Measurements from ENCODE around the gene FAHD2A. TPM values are rescaled to one million over a fixed set of nuclear protein-coding genes. Genes with fewer than 3 reads are reported as not detected.

The FAHD2A gene
- total and polyA plus RNA-seq, 2 donors (not counting 3 experiments of a cell fraction or from before 2014, with no cell fraction given) = 33.1 to 37.0 TPM

DNA sequence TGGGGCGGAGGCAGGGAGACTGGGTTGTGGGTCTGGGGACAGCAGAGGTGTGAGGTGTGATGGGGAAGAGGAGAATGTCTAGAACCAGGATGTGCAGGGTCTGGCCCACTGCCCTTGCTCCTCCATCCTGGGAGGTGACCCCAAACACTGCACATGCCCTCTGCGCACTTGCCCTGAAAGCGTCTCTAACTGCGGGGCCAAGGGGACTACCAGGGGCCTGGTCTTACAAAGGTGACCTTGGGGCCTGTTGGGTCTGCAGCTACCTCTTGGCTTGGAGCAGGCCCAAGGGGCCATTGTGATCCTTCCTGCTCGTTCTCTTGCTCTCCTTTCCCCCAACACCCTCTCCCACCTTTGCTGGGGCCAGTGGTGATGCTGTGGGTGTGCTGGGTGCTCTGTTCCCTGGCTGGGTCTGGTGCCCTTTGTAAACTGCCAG is 48.0 kb upstream of the FAHD2A start:
- H2AFZ ChIP-seq (ENCODE audit: low read depth, low read length) = no peak overlapping the region
- H3K9ac ChIP-seq (replicated peaks; ENCODE audit: extremely low read depth, insufficient read depth, low read length) = no peak overlapping the region
- no peaks in the 10 kb centered on the region for H3K9me1 ChIP-seq (replicated peaks; ENCODE audit: control insufficient read depth, extremely low read depth, insufficient read depth, low read length)
- ChIA-PET POLR2A (no interaction called here), CTCF (interaction anchor here (2.1 kb wide), 1 partner anchor 10 kb away, joined by 6 read pairs; no protein-coding TSS in a partner anchor)
- no peak overlapping the region for H3K4me2 ChIP-seq (ENCODE audit: insufficient read depth, low read length)
- no peaks in the 10 kb centered on the region for H3K9me3 ChIP-seq (replicated peaks; ENCODE audit: control insufficient read depth, insufficient read depth, low read length)
- H3K27ac ChIP-seq (ENCODE audit: insufficient read depth, low read depth, low read length) = no peak overlapping the region
- BruUV-seq (replicated peaks) = no TSS peak
- H3K79me2 ChIP-seq (ENCODE audit: control insufficient read depth, insufficient read depth, low read length) = no peaks in the 10 kb centered on the region
- dilution Hi-C loops (cut with MboI; ENCODE audit: extremely low pct_ligation_motif_present, low sequenced_read_pairs) (no loop called here), intact Hi-C loops (cut with micrococcal nuclease) (no loop called here)
- H4K20me1 ChIP-seq (replicated peaks; ENCODE audit: control insufficient read depth, extremely low read depth, insufficient read depth, low read length) = no peaks in the 10 kb centered on the region
- H3K4me1 ChIP-seq (ENCODE audit: control insufficient read depth, extremely low read depth, insufficient read depth, low read length) = no peaks in the 10 kb centered on the region
- no peaks in the 10 kb centered on the region for H3K27me3 ChIP-seq (ENCODE audit: control insufficient read depth in 2 of 2, insufficient read depth in 2 of 2, low read length in 2 of 2)
- FAIRE-seq = no peak
- no peak overlapping the region for H3K4me3 ChIP-seq (replicated peaks in 1 of 3; ENCODE audit: insufficient read depth in 1 of 3, low read depth in 1 of 3, low read length in 3 of 3)
- no peak for TF ChIP-seq MAX (IDR thresholded peaks at IDR 0.05; ENCODE audit: insufficient read depth, insufficient read length)
- TF ChIP-seq FOS (IDR thresholded peaks at IDR 0.05; ENCODE audit: borderline replicate concordance, insufficient read depth, low read length) = no peak
- no peak for TF ChIP-seq JUN (IDR thresholded peaks at IDR 0.05; ENCODE audit: borderline replicate concordance, insufficient read depth, insufficient read length, low read depth)
- no peak for TF ChIP-seq POLR2A (IDR thresholded peaks at IDR 0.05; ENCODE audit: low read depth, low read length)
- TF ChIP-seq, protein P1, sequence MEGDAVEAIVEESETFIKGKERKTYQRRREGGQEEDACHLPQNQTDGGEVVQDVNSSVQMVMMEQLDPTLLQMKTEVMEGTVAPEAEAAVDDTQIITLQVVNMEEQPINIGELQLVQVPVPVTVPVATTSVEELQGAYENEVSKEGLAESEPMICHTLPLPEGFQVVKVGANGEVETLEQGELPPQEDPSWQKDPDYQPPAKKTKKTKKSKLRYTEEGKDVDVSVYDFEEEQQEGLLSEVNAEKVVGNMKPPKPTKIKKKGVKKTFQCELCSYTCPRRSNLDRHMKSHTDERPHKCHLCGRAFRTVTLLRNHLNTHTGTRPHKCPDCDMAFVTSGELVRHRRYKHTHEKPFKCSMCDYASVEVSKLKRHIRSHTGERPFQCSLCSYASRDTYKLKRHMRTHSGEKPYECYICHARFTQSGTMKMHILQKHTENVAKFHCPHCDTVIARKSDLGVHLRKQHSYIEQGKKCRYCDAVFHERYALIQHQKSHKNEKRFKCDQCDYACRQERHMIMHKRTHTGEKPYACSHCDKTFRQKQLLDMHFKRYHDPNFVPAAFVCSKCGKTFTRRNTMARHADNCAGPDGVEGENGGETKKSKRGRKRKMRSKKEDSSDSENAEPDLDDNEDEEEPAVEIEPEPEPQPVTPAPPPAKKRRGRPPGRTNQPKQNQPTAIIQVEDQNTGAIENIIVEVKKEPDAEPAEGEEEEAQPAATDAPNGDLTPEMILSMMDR (IDR thresholded peaks at IDR 0.05; ENCODE audit: extremely low read depth in 1 of 2, insufficient read depth in 1 of 2, low read depth in 1 of 2, low read length in 2 of 2) = no peak
- TF ChIP-seq EZH2 (IDR thresholded peaks at IDR 0.05; ENCODE audit: borderline replicate concordance, low read depth, low read length, severe bottlenecking) = no peak
- no peak for TF ChIP-seq GATA2 (IDR thresholded peaks at IDR 0.05; ENCODE audit: insufficient read depth, insufficient read length, low read depth, low read length)
- TF ChIP-seq POLR2AphosphoS5 (IDR thresholded peaks at IDR 0.05; ENCODE audit: insufficient read depth, low read depth, low read length) = no peak
- no peak for TF ChIP-seq MYC (IDR thresholded peaks at IDR 0.05; ENCODE audit: low read depth, low read length)
- no peak for DNase-seq (ENCODE audit: low read depth, low spot score)
- H3K36me3 ChIP-seq (ENCODE audit: control insufficient read depth in 2 of 2, extremely low read depth in 1 of 2, insufficient read depth in 2 of 2, low read length in 2 of 2) = no peaks in the 10 kb centered on the region
